Stimulated activated effector memory CD8-positive, alpha-beta T cell treated with anti-CD3 and anti-CD28 coated beads, Interleukin-12 subunit alpha, Interleukin-12 subunit beta, amount 100 ng/mL, for 72 hours (primary cell): ENCODE measurements around the gene AUTS2.
A peak's percentile ranks its signal among the peaks of the same experiment; 100 is the strongest.

Source experiments
- ATAC-seq: fragments of 150-1000 bp; cut with Tn5 transposase; 2 replicates; pipeline ENCODE4 v1.10.0; 2021
- DNase-seq, 2 donors: peaks; one replicate each; pipeline ENCODE4 v3.0.0; 2021 to 2022; ENCODE audit warnings: low spot score in 2 of 2
- H3K27ac Mint-ChIP-seq: one replicate; pipeline ENCODE4 v1.8.0; 2022; ENCODE audit warnings: mild to moderate bottlenecking, mixed read lengths
- H3K36me3 Mint-ChIP-seq: one replicate; pipeline ENCODE4 v1.8.0; 2022; ENCODE audit warnings: mild to moderate bottlenecking, mixed read lengths
- H3K4me1 Mint-ChIP-seq: one replicate; pipeline ENCODE4 v1.8.0; 2022; ENCODE audit warnings: mixed read lengths
- H3K4me3 Mint-ChIP-seq: one replicate; pipeline ENCODE4 v1.8.0; 2022; ENCODE audit warnings: mild to moderate bottlenecking, mixed read lengths
- H3K9me3 Mint-ChIP-seq: one replicate; pipeline ENCODE4 v1.8.0; 2022; ENCODE audit warnings: mixed read lengths

AUTS2 gene

GRCh38 chr7:70657989-70658632 lies 1059.8 kb downstream of the AUTS2 start:
- no peak for DNase-seq
- Mint-ChIP-seq H3K4me1 (peaks cover 33% of the 10 kb centered on the region), H3K4me3 (no peak overlapping the region), H3K27ac (no peak overlapping the region), H3K9me3 (no peaks in the 10 kb centered on the region), H3K36me3 (no peaks in the 10 kb centered on the region)
- no peak for ATAC-seq

- DNase-seq (no peak), ATAC-seq (peak; percentile 75)
- Mint-ChIP-seq H3K27ac (no peak overlapping the region), H3K9me3 (no peaks in the 10 kb centered on the region), H3K4me3 (peak overlapping the region; percentile 5), H3K4me1 (peaks cover 33% of the 10 kb centered on the region), H3K36me3 (no peaks in the 10 kb centered on the region)
Measured at GRCh38 chr7:70659263-70659662, 1061.0 kb downstream of the AUTS2 start.

- ATAC-seq (peak; percentile 94), DNase-seq (peak; percentile 22 to 65)
- H3K27ac Mint-ChIP-seq, result peak overlapping the region; percentile 21
Measured at GRCh38 chr7:70660154-70660818, 1062.0 kb downstream of the AUTS2 start.

GRCh38 chr7:70660819-70661191 lies 1062.5 kb downstream of the AUTS2 start:
- H3K4me3 Mint-ChIP-seq, result no peak overlapping the region
- H3K4me1 Mint-ChIP-seq, result peaks cover 33% of the 10 kb centered on the region
- DNase-seq (no peak), ATAC-seq (no peak)
- H3K9me3 Mint-ChIP-seq, result no peaks in the 10 kb centered on the region
- no peaks in the 10 kb centered on the region for H3K36me3 Mint-ChIP-seq
- H3K27ac Mint-ChIP-seq, result peak overlapping the region; percentile 21

More at GRCh38 chr7:70660154-70660818, 1062.0 kb downstream of the AUTS2 start:
- Mint-ChIP-seq H3K36me3 (no peaks in the 10 kb centered on the region), H3K4me1 (peaks cover 33% of the 10 kb centered on the region), H3K4me3 (no peak overlapping the region), H3K9me3 (no peaks in the 10 kb centered on the region)

- H3K9me3 Mint-ChIP-seq, result no peaks in the 10 kb centered on the region
- no peak overlapping the region for H3K4me3 Mint-ChIP-seq
- H3K36me3 Mint-ChIP-seq, result no peaks in the 10 kb centered on the region
- H3K27ac Mint-ChIP-seq, result no peak overlapping the region
- peaks cover 30% of the 10 kb centered on the region for H3K4me1 Mint-ChIP-seq
- DNase-seq, result no peak
- ATAC-seq, result no peak
Measured at GRCh38 chr7:70663680-70664079, 1065.4 kb downstream of the AUTS2 start.

- Mint-ChIP-seq H3K27ac (no peak overlapping the region), H3K4me1 (peaks cover 26% of the 10 kb centered on the region), H3K4me3 (no peak overlapping the region), H3K9me3 (no peaks in the 10 kb centered on the region), H3K36me3 (no peaks in the 10 kb centered on the region)
- ATAC-seq (no peak), DNase-seq (no peak)
Measured at GRCh38 chr7:70665997-70666396, 1067.7 kb downstream of the AUTS2 start.

GRCh38 chr7:70667406-70667805 lies 1069.1 kb downstream of the AUTS2 start:
- Mint-ChIP-seq H3K9me3 (no peaks in the 10 kb centered on the region), H3K4me1 (peaks cover 31% of the 10 kb centered on the region), H3K27ac (no peak overlapping the region), H3K4me3 (no peak overlapping the region), H3K36me3 (peaks cover 6% of the 10 kb centered on the region)
- DNase-seq (no peak), ATAC-seq (no peak)

GRCh38 chr7:70668606-70669358 lies 1070.5 kb downstream of the AUTS2 start:
- Mint-ChIP-seq H3K36me3 (peaks cover 6% of the 10 kb centered on the region), H3K4me1 (peaks cover 31% of the 10 kb centered on the region), H3K9me3 (no peaks in the 10 kb centered on the region), H3K4me3 (no peak overlapping the region), H3K27ac (no peak overlapping the region)
- ATAC-seq (no peak), DNase-seq (no peak)

- H3K36me3 Mint-ChIP-seq, result peaks cover 6% of the 10 kb centered on the region
- H3K4me1 Mint-ChIP-seq, result peaks cover 31% of the 10 kb centered on the region
- no peak overlapping the region for H3K27ac Mint-ChIP-seq
- ATAC-seq (peak; percentile 95), DNase-seq (no peak)
- no peaks in the 10 kb centered on the region for H3K9me3 Mint-ChIP-seq
- H3K4me3 Mint-ChIP-seq, result peak overlapping the region; percentile 59
Measured at GRCh38 chr7:70669854-70670253, 1071.6 kb downstream of the AUTS2 start.

- DNase-seq (no peak), ATAC-seq (peak; percentile 68)
- H3K4me3 Mint-ChIP-seq, result peak overlapping the region; percentile 59
- peaks cover 31% of the 10 kb centered on the region for H3K4me1 Mint-ChIP-seq
- no peak overlapping the region for H3K27ac Mint-ChIP-seq
- H3K36me3 Mint-ChIP-seq, result peaks cover 6% of the 10 kb centered on the region
- H3K9me3 Mint-ChIP-seq, result no peaks in the 10 kb centered on the region
Measured at GRCh38 chr7:70670288-70670687, 1072.0 kb downstream of the AUTS2 start.

GRCh38 chr7:70673778-70674570 lies 1075.7 kb downstream of the AUTS2 start:
- H3K36me3 Mint-ChIP-seq, result peaks cover 6% of the 10 kb centered on the region
- H3K4me3 Mint-ChIP-seq, result no peak overlapping the region
- no peak for ATAC-seq
- H3K9me3 Mint-ChIP-seq, result no peaks in the 10 kb centered on the region
- no peak overlapping the region for H3K27ac Mint-ChIP-seq
- H3K4me1 Mint-ChIP-seq, result peaks cover 54% of the 10 kb centered on the region
- DNase-seq, result no peak

GRCh38 chr7:70674571-70675010 lies 1076.3 kb downstream of the AUTS2 start:
- Mint-ChIP-seq H3K36me3 (peaks cover 7% of the 10 kb centered on the region), H3K4me1 (peaks cover 57% of the 10 kb centered on the region), H3K9me3 (no peaks in the 10 kb centered on the region), H3K27ac (no peak overlapping the region), H3K4me3 (no peak overlapping the region)
- ATAC-seq, result no peak
- no peak for DNase-seq

GRCh38 chr7:70676243-70676642 lies 1078.0 kb downstream of the AUTS2 start:
- DNase-seq (no peak), ATAC-seq (no peak)
- Mint-ChIP-seq H3K4me3 (no peak overlapping the region), H3K27ac (peak overlapping the region; percentile 72), H3K9me3 (no peaks in the 10 kb centered on the region), H3K36me3 (peaks cover 12% of the 10 kb centered on the region), H3K4me1 (peaks cover 60% of the 10 kb centered on the region)

GRCh38 chr7:70678621-70679251 lies 1080.5 kb downstream of the AUTS2 start:
- H3K4me3 Mint-ChIP-seq, result peak overlapping the region; percentile 50
- DNase-seq (no peak), ATAC-seq (peak; percentile 66)
- peaks cover 7% of the 10 kb centered on the region for H3K36me3 Mint-ChIP-seq
- no peaks in the 10 kb centered on the region for H3K9me3 Mint-ChIP-seq
- peak overlapping the region; percentile 63 for H3K27ac Mint-ChIP-seq
- H3K4me1 Mint-ChIP-seq, result peaks cover 68% of the 10 kb centered on the region

- Mint-ChIP-seq H3K36me3 (peaks cover 7% of the 10 kb centered on the region), H3K27ac (peak overlapping the region; percentile 63), H3K4me3 (peak overlapping the region; percentile 50), H3K9me3 (no peaks in the 10 kb centered on the region), H3K4me1 (peaks cover 76% of the 10 kb centered on the region)
- peak; percentile 16 to 63 for DNase-seq
- ATAC-seq, result peak; percentile 90
Measured at GRCh38 chr7:70679661-70680060, 1081.4 kb downstream of the AUTS2 start.
